Measurements from ENCODE around the gene PDE9A.

The PDE9A gene

DNA sequence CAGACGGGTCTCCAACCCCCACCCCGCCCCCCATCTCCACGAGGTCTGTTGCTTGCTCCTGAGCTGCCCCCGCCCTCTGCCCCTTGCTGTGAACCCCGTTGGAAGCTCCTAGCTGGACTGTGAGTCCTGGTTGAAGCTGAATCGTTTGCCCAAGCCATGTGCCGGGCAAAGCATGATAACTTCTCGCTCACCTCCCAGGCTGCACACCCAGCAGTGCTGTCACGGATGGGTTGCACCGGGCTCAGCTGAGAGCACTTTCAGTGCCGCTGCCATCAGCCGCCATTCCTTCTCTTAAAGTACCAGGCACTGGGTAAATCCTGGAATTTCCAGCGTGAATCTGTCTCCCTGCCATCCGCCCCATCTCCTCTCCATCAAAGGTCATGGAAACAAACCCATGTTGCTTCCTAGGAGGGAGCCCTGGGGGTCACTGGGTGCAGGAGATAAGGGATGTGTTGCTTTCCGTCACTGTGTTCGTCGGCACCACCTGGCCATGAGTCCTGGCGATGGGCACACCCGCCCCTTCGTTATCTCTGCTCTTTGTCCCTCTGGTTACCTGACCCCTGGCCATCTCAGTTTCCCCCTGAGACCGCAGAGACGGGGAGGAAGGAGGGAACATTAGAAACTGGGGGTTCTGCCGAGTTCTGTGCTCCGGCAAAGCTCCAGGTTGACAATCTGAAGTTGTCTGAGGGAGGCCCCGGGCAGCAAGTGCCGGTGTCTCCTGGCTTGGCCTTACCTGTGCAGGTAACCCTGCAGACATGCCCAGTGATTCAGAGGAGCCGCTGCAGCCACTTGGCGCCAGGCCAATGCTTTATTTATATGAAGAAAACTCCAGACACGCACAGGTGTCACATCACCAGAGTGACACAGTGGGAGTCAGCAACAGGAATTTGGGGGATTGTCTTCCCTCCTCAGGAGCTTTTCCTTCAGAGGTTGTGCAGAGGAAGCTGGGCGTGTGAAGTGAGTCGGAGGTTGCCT lies 2.7 kb downstream of the PDE9A start:
- no peak for TF ChIP-seq POLR2AphosphoS5 (IDR thresholded peaks at IDR 0.05; ENCODE audit: low read depth, low read length)

DNA sequence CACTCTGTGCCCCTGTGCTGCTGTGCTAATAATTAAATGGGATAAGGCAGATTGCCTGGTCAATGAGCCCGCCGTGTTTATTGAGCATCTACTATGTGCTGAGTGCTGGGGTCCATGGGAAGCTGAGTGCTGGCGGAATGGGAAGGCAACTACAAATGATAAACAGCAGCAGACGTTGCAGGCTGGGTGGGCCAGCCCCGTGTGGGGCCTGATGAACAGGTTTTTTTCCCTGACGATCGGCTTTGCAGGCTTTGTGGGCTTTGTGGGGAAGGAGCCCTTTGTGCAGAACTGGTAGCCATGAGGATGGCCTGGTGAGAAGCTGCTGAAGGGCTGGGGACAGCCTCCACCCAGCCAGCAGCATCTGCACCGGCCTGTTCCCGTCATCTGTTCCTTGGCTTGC lies 3.5 kb downstream of the PDE9A start:
- TF ChIP-seq FOXP2 (optimal IDR thresholded peaks at IDR 0.05; ENCODE audit: borderline replicate concordance, extremely low read depth, extremely low read length, insufficient read depth) = no peak
- TF ChIP-seq SIN3A (IDR thresholded peaks at IDR 0.05; ENCODE audit: borderline replicate concordance, insufficient read depth, low read length) = no peak
- TF ChIP-seq TAF1 (IDR thresholded peaks at IDR 0.05; ENCODE audit: borderline replicate concordance, insufficient read depth, low read length) = no peak
- no peak for TF ChIP-seq POLR2AphosphoS5 (IDR thresholded peaks at IDR 0.05; ENCODE audit: low read depth, low read length)
- TF ChIP-seq, protein P1, sequence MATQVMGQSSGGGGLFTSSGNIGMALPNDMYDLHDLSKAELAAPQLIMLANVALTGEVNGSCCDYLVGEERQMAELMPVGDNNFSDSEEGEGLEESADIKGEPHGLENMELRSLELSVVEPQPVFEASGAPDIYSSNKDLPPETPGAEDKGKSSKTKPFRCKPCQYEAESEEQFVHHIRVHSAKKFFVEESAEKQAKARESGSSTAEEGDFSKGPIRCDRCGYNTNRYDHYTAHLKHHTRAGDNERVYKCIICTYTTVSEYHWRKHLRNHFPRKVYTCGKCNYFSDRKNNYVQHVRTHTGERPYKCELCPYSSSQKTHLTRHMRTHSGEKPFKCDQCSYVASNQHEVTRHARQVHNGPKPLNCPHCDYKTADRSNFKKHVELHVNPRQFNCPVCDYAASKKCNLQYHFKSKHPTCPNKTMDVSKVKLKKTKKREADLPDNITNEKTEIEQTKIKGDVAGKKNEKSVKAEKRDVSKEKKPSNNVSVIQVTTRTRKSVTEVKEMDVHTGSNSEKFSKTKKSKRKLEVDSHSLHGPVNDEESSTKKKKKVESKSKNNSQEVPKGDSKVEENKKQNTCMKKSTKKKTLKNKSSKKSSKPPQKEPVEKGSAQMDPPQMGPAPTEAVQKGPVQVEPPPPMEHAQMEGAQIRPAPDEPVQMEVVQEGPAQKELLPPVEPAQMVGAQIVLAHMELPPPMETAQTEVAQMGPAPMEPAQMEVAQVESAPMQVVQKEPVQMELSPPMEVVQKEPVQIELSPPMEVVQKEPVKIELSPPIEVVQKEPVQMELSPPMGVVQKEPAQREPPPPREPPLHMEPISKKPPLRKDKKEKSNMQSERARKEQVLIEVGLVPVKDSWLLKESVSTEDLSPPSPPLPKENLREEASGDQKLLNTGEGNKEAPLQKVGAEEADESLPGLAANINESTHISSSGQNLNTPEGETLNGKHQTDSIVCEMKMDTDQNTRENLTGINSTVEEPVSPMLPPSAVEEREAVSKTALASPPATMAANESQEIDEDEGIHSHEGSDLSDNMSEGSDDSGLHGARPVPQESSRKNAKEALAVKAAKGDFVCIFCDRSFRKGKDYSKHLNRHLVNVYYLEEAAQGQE (IDR thresholded peaks at IDR 0.05; ENCODE audit: insufficient read depth in 1 of 2, low read depth in 2 of 2, low read length in 2 of 2) = no peak

DNA sequence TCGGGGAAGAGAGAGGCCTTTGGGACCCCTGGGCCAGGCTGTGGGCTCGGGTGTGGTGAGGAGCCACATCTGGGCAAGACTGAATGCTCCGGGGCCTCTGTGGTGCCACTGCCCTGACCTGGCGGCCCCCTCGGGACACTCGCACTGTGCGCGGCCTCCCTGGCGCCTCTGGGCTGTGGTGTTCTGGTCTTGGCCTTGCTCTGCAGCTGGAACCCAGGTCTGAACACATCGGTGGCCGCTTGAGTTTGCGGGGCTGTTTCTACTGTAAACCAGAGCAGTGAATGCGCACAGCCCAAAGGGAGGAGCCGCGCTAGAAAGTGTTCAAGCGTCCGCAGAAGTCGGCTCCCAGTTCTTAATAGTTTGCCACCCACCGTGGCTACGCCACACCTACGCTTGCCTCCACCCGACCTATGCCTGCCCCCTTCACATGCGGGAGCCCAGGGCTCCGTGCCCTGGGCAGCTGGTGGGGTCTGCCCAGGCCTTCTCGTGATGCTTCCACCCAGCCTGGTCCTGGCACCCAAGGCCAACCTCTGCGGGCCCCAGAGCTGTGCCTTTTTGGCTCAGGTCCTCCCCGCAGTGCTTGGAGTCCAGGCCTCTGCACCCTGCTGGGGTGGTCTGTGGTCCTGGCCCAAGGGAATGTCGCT lies 4.4 kb downstream of the PDE9A start:
- TF ChIP-seq TAF1 (IDR thresholded peaks at IDR 0.05; ENCODE audit: borderline replicate concordance, insufficient read depth, low read length) = no peak
- no peak for TF ChIP-seq SIN3A (IDR thresholded peaks at IDR 0.05; ENCODE audit: borderline replicate concordance, insufficient read depth, low read length)
- no peak for TF ChIP-seq FOXP2 (optimal IDR thresholded peaks at IDR 0.05; ENCODE audit: borderline replicate concordance, extremely low read depth, extremely low read length, insufficient read depth)
- no peak for TF ChIP-seq POLR2AphosphoS5 (IDR thresholded peaks at IDR 0.05; ENCODE audit: low read depth, low read length)
- TF ChIP-seq, protein P1 (IDR thresholded peaks at IDR 0.05; ENCODE audit: insufficient read depth in 1 of 2, low read depth in 2 of 2, low read length in 2 of 2) = no peak

DNA sequence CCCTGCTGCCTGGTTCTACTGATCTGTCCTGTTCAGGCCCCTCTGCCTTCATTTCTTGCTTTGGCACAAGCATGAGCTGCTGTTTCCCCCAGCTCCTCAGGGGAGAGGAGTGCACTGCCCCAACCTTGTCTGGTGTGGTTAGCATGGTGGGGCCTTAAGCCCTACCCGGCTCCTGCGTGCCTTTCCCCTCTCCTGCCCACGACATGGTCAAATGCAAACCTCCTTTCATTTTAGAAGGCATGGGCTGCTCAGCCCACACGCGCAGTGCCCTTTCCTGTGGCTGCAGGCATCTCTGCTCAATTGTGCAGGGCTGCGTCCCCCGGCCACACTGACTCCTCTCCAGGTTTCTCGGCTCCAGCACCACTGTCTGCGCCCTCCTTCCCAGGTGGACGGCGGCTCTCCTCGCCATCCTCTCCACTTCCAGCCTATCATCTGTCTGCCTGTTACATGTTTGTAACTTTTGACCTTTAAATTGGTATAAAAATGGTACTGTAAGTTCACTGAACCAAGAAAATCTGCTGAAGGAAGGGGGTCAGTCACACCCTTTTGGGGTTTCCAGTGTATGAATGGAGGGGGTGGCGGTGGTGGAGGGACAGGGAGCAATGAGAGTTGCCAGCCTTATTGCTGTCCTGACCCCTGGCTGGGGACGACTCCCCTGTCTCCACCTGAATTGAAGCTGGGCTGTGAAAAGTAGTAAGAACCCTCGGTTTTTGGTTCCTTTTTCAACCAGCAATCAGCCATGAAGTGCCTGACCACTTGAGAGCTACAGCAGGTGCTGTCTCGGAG lies 5.1 kb downstream of the PDE9A start:
- TF ChIP-seq TAF1 (IDR thresholded peaks at IDR 0.05; ENCODE audit: borderline replicate concordance, insufficient read depth, low read length) (no peak), FOXP2 (optimal IDR thresholded peaks at IDR 0.05; ENCODE audit: borderline replicate concordance, extremely low read depth, extremely low read length, insufficient read depth) (no peak), SIN3A (IDR thresholded peaks at IDR 0.05; ENCODE audit: borderline replicate concordance, insufficient read depth, low read length) (no peak), POLR2AphosphoS5 (IDR thresholded peaks at IDR 0.05; ENCODE audit: low read depth, low read length) (no peak)
- TF ChIP-seq, protein P1 (IDR thresholded peaks at IDR 0.05; ENCODE audit: insufficient read depth in 1 of 2, low read depth in 2 of 2, low read length in 2 of 2) = no peak

DNA sequence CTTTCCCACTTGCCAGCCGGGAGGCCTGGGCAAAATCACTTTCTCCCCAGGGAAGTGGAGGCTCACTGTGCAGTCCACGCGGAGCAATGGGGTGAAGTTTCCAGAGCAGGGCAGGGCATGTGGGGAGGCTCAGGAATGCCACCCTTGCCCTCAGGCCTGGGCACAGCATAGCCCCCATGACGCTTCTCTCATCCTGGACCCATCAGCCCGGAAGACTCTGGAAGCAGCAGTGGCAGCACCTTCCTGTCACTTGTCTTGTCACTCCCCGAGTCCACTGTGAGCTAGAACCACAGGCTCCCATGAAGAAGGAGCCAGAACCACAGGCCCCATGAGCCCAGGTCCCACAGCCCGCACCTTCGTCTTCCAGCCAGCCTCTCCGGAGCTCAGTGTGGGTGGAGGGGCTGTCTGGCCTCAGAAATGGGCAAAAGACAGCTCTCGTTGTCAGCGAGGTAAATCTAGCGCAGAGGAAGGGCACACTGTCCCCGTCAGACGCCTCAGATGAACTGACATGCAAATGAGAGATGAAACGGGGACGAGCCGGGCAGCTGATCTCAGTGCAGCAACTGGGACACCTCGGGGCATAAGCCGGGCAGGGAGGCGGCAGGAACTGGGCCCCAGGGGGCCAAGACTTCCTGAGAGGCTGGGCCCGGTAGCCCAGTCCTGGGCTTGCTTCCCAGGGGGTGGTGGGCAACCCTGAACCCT lies 6.1 kb downstream of the PDE9A start:
- TF ChIP-seq, protein P1 (IDR thresholded peaks at IDR 0.05; ENCODE audit: insufficient read depth in 1 of 2, low read depth in 2 of 2, low read length in 2 of 2) = no peak
- no peak for TF ChIP-seq SIN3A (IDR thresholded peaks at IDR 0.05; ENCODE audit: borderline replicate concordance, insufficient read depth, low read length)
- no peak for TF ChIP-seq TAF1 (IDR thresholded peaks at IDR 0.05; ENCODE audit: borderline replicate concordance, insufficient read depth, low read length)
- TF ChIP-seq POLR2AphosphoS5 (IDR thresholded peaks at IDR 0.05; ENCODE audit: low read depth, low read length) = no peak
